ENCODE data around the gene MLEC. TPM values are rescaled to one million over a fixed set of nuclear protein-coding genes. Genes with fewer than 3 reads are reported as not detected.

The MLEC gene
- total and polyA plus RNA-seq, 9 of the 15 experiments (the other 6 are each of a cell fraction or from before 2014, with no cell fraction given): 18.5 to 108 (median 57.8) TPM

GRCh38 chr12:120724720-120725119, 37.8 kb downstream of the MLEC start (continued):
- TF ChIP-seq, protein P1, sequence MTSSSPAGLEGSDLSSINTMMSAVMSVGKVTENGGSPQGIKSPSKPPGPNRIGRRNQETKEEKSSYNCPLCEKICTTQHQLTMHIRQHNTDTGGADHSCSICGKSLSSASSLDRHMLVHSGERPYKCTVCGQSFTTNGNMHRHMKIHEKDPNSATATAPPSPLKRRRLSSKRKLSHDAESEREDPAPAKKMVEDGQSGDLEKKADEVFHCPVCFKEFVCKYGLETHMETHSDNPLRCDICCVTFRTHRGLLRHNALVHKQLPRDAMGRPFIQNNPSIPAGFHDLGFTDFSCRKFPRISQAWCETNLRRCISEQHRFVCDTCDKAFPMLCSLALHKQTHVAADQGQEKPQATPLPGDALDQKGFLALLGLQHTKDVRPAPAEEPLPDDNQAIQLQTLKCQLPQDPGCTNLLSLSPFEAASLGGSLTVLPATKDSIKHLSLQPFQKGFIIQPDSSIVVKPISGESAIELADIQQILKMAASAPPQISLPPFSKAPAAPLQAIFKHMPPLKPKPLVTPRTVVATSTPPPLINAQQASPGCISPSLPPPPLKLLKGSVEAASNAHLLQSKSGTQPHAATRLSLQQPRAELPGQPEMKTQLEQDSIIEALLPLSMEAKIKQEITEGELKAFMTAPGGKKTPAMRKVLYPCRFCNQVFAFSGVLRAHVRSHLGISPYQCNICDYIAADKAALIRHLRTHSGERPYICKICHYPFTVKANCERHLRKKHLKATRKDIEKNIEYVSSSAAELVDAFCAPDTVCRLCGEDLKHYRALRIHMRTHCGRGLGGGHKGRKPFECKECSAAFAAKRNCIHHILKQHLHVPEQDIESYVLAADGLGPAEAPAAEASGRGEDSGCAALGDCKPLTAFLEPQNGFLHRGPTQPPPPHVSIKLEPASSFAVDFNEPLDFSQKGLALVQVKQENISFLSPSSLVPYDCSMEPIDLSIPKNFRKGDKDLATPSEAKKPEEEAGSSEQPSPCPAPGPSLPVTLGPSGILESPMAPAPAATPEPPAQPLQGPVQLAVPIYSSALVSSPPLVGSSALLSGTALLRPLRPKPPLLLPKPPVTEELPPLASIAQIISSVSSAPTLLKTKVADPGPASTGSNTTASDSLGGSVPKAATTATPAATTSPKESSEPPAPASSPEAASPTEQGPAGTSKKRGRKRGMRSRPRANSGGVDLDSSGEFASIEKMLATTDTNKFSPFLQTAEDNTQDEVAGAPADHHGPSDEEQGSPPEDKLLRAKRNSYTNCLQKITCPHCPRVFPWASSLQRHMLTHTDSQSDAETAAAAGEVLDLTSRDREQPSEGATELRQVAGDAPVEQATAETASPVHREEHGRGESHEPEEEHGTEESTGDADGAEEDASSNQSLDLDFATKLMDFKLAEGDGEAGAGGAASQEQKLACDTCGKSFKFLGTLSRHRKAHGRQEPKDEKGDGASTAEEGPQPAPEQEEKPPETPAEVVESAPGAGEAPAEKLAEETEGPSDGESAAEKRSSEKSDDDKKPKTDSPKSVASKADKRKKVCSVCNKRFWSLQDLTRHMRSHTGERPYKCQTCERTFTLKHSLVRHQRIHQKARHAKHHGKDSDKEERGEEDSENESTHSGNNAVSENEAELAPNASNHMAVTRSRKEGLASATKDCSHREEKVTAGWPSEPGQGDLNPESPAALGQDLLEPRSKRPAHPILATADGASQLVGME (CRISPR knock-in tag; IDR thresholded peaks at IDR 0.05): no peak
- TF ChIP-seq ZNF324 (CRISPR knock-in tag; IDR thresholded peaks at IDR 0.05) (no peak), HNRNPH1 (optimal IDR thresholded peaks at IDR 0.05; ENCODE audit: low read depth, low read length) (no peak)

GRCh38 chr12:120725151-120725658, 38.3 kb downstream of the MLEC start:
- Histone ChIP-seq H3K9me1 (ENCODE audit: control insufficient read depth, insufficient read depth, low read length) (no peaks in the 10 kb centered on the region), H3K36me3 (ENCODE audit: control insufficient read depth, insufficient read depth, low read length) (peaks cover 61% of the 10 kb centered on the region), H3K9me3 (replicated peaks; ENCODE audit: control insufficient read depth, insufficient read depth, low read depth, low read length) (no peaks in the 10 kb centered on the region), H3K4me3 (peak overlapping the region; percentile 85), H2AFZ (ENCODE audit: low read depth, low read length) (peak overlapping the region; percentile 92), H3K4me2 (ENCODE audit: insufficient read depth, low read length) (peak overlapping the region; percentile 97), H3K27ac (ENCODE audit: extremely low read depth, low read depth, low read length) (no peak overlapping the region; the same call in 2 of the 3 replicates), H4K20me1 (replicated peaks; ENCODE audit: control insufficient read depth, insufficient read depth, low read length) (peaks cover 8% of the 10 kb centered on the region; the same call in 1 of the 2 replicates), H3K79me2 (ENCODE audit: control insufficient read depth, insufficient read depth, low read length) (peaks cover 14% of the 10 kb centered on the region), H3K27me3 (ENCODE audit: control insufficient read depth in 2 of 2, insufficient read depth in 2 of 2, low read length in 2 of 2) (no peaks in the 10 kb centered on the region), H3K9ac (ENCODE audit: insufficient read depth in 1 of 2, low read depth in 2 of 2, low read length in 2 of 2) (peak overlapping the region; percentile 86 to 98), H3K4me1 (replicated peaks in 1 of 2; ENCODE audit: control insufficient read depth in 2 of 2, insufficient read depth in 2 of 2, low read length in 2 of 2) (peaks cover 25 to 31% of the 10 kb centered on the region in 2 experiments)
- no TSS peak for BruUV-seq (replicated peaks)
- 27% methylated on average over 14 of the region's 14 CpGs for WGBS (ENCODE audit: insufficient coverage, low coverage, missing lambda C conversion rate)
- in situ Hi-C loops (cut with MboI) (no loop called here), intact Hi-C loops (cut with micrococcal nuclease) (no loop called here)
- DNase-seq (ENCODE audit: extremely low read depth in 1 of 4, low spot score in 3 of 4) (no peak), ATAC-seq (no peak), FAIRE-seq (no peak)
- POLR2A ChIA-PET: interaction anchor here (0.6 to 0.9 kb wide), 3 partner anchors 36 to 436 kb away, joined by 3 read pairs; no protein-coding TSS in a partner anchor
- CTCF ChIA-PET (ENCODE audit: low intra/inter-chr PET ratio): no interaction called here
- TF ChIP-seq WHSC1 (IDR thresholded peaks at IDR 0.05; ENCODE audit: low read length) (no peak), HNRNPUL1 (IDR thresholded peaks at IDR 0.05; ENCODE audit: low read length) (no peak), XRCC3 (IDR thresholded peaks at IDR 0.05) (no peak), YY1 (IDR thresholded peaks at IDR 0.05; ENCODE audit: borderline replicate concordance in 1 of 3, control insufficient read depth in 1 of 3, extremely low read depth in 1 of 3, insufficient read depth in 3 of 3, insufficient read length in 1 of 3, insufficient replicate concordance in 2 of 3, low read depth in 1 of 3, low read length in 2 of 3) (no peak), ATF3 (IDR thresholded peaks at IDR 0.05) (no peak), ATF3 (CRISPR knock-in tag; conservative IDR thresholded peaks at IDR 0.05) (0 out of 2 replicates have a peak, but pooled peaks have one; percentile 60), ETV6 (IDR thresholded peaks at IDR 0.05; ENCODE audit: borderline replicate concordance in 1 of 2, low read depth in 2 of 2, low read length in 1 of 2) (no peak), ETV6 (CRISPR knock-in tag; IDR thresholded peaks at IDR 0.05; ENCODE audit: borderline replicate concordance) (no peak), RFX7 (CRISPR knock-in tag; IDR thresholded peaks at IDR 0.05) (no peak), ZNF197 (CRISPR knock-in tag; IDR thresholded peaks at IDR 0.05; ENCODE audit: low read depth) (no peak)
